Measurements from ENCODE around the gene THOC5.

Gene THOC5

DNA sequence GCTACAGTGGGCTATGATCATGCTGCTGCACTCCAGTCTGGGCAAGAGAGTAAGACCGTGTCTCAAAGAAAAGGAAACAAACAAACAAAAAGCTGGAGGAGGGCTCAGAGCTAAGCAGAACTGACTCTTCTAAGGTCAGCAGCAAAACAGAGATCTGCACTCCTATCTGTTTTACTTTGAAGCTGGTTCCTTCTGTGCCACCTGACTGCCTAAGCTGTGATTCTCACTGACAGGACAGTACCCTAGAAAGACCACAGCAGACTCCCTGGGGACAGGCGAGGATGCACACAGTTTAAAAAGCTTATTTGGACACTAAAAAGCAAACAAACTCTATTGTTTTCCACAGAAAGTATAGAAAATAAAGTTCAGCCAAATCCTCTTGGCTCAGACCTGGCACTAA is 43.0 kb downstream of the THOC5 start:
- no peaks in the 10 kb centered on the region for H3K27me3 ChIP-seq (ENCODE audit: insufficient read depth, poor library complexity, severe bottlenecking)
- DNase-seq (ENCODE audit: low read depth in 1 of 2, low spot score in 1 of 2), result no peak

DNA sequence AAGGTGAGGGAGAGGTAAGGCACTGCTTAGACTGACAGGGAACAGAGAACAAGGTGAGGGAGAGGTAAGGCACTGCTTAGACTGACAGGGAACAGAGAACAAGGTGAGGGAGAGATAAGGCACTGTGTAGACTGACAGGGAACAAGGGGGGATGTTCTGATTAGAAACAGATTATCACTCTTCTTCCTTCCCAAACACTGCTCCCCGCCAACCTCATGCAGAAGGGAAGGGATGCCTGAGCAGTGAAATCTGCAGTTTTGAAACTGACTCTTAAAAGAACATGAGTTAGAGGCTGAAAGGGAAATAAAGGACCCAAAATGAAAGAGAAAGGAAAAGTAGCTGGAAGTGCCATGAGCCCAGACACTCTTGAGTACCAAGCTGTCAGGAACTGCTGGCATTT is 43.7 kb downstream of the THOC5 start:
- Histone ChIP-seq H3K4me3 (replicated peaks; ENCODE audit: insufficient read depth, low read length) (no peak overlapping the region), H3K27ac (replicated peaks) (no peak overlapping the region), H3K27me3 (ENCODE audit: insufficient read depth, poor library complexity, severe bottlenecking) (no peaks in the 10 kb centered on the region)
- TF ChIP-seq CTCF (IDR thresholded peaks at IDR 0.05; ENCODE audit: insufficient read depth, low read length), result no peak
- TF ChIP-seq SPI1 (IDR thresholded peaks at IDR 0.05; ENCODE audit: borderline replicate concordance, low read depth), result no peak
- TF ChIP-seq POLR2AphosphoS5 (IDR thresholded peaks at IDR 0.05; ENCODE audit: low read depth), result no peak
- no peak for TF ChIP-seq GABPA (IDR thresholded peaks at IDR 0.05; ENCODE audit: low read depth)
- TF ChIP-seq, protein P1, sequence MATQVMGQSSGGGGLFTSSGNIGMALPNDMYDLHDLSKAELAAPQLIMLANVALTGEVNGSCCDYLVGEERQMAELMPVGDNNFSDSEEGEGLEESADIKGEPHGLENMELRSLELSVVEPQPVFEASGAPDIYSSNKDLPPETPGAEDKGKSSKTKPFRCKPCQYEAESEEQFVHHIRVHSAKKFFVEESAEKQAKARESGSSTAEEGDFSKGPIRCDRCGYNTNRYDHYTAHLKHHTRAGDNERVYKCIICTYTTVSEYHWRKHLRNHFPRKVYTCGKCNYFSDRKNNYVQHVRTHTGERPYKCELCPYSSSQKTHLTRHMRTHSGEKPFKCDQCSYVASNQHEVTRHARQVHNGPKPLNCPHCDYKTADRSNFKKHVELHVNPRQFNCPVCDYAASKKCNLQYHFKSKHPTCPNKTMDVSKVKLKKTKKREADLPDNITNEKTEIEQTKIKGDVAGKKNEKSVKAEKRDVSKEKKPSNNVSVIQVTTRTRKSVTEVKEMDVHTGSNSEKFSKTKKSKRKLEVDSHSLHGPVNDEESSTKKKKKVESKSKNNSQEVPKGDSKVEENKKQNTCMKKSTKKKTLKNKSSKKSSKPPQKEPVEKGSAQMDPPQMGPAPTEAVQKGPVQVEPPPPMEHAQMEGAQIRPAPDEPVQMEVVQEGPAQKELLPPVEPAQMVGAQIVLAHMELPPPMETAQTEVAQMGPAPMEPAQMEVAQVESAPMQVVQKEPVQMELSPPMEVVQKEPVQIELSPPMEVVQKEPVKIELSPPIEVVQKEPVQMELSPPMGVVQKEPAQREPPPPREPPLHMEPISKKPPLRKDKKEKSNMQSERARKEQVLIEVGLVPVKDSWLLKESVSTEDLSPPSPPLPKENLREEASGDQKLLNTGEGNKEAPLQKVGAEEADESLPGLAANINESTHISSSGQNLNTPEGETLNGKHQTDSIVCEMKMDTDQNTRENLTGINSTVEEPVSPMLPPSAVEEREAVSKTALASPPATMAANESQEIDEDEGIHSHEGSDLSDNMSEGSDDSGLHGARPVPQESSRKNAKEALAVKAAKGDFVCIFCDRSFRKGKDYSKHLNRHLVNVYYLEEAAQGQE (IDR thresholded peaks at IDR 0.05; ENCODE audit: insufficient replicate concordance, low read depth), result no peak
- no peak for DNase-seq (ENCODE audit: low read depth in 1 of 2, low spot score in 1 of 2)

More for the DNA sequence above, 43.0 kb downstream of the THOC5 start:
- no peak overlapping the region for H3K4me3 ChIP-seq (replicated peaks; ENCODE audit: insufficient read depth, low read length)
- no peak overlapping the region for H3K27ac ChIP-seq (replicated peaks)
- TF ChIP-seq SPI1 (IDR thresholded peaks at IDR 0.05; ENCODE audit: borderline replicate concordance, low read depth) (no peak), POLR2AphosphoS5 (IDR thresholded peaks at IDR 0.05; ENCODE audit: low read depth) (no peak), CTCF (IDR thresholded peaks at IDR 0.05; ENCODE audit: insufficient read depth, low read length) (no peak), GABPA (IDR thresholded peaks at IDR 0.05; ENCODE audit: low read depth) (no peak)
- TF ChIP-seq, protein P1 (IDR thresholded peaks at IDR 0.05; ENCODE audit: insufficient replicate concordance, low read depth), result no peak

DNA sequence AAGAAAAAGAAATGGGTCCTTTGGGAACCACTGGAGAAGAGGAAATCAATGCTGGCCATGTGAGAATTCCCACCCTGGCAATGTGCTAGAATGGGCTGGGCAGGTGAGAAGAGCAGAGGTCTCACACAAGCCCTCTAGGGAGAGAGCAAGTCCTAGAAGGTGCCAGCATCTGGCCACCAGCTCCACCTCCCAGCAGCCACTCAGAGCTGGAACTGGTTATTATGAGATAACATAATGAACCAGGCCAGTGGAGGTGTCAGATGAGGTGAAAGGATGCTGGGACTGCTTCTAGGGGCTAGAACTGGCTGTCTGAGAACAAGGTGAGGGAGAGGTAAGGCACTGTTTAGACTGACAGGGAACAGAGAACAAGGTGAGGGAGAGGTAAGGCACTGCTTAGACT is 44.3 kb downstream of the THOC5 start:
- Histone ChIP-seq H3K27ac (replicated peaks) (no peak overlapping the region), H3K4me3 (replicated peaks; ENCODE audit: insufficient read depth, low read length) (no peak overlapping the region), H3K27me3 (ENCODE audit: insufficient read depth, poor library complexity, severe bottlenecking) (no peaks in the 10 kb centered on the region)
- TF ChIP-seq SPI1 (IDR thresholded peaks at IDR 0.05; ENCODE audit: borderline replicate concordance, low read depth) (no peak), GABPA (IDR thresholded peaks at IDR 0.05; ENCODE audit: low read depth) (no peak), CTCF (IDR thresholded peaks at IDR 0.05; ENCODE audit: insufficient read depth, low read length) (no peak), POLR2AphosphoS5 (IDR thresholded peaks at IDR 0.05; ENCODE audit: low read depth) (no peak)
- TF ChIP-seq, protein P1 (IDR thresholded peaks at IDR 0.05; ENCODE audit: insufficient replicate concordance, low read depth), result no peak
- DNase-seq (ENCODE audit: low read depth in 1 of 2, low spot score in 1 of 2), result no peak
